GM20431 (cell line): ENCODE results near the gene CORO2A.
"Not testable (repeated sequence)": the region's sequence is repeated elsewhere in the genome, so short reads cannot be mapped to it uniquely, and the experiment has no call there.

Experiments used
- in situ Hi-C: fragments of 300-500 bp; cut with MseI, MboI; formaldehyde crosslinking; loops from one replicate; pipeline ENCODE4 v1.15.0; 2020; ENCODE audit warnings: low sequenced_read_pairs; ENCODE audit not compliant: unreplicated experiment

The CORO2A gene

DNA sequence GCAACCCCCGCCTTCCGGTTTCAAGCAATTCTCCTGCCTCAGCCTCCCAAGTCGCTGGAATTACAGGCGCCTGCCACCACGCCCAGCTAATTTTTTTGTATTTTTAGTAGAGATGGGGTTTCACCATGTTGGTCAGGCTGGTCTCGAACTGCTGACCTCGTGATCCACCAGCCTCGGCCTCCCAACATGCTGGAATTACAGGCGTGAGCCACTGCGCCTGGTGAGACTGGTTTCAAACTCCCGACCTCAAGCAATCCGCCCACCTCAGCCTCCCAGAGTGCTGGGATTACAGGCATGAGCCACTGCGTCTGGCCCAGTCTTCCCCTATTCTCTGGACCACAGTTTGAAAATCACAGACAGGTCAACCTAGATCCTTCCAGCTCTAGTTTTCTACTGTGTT, 68.3 kb downstream of the CORO2A start:
- in situ Hi-C loops = not testable (repeated sequence)

DNA sequence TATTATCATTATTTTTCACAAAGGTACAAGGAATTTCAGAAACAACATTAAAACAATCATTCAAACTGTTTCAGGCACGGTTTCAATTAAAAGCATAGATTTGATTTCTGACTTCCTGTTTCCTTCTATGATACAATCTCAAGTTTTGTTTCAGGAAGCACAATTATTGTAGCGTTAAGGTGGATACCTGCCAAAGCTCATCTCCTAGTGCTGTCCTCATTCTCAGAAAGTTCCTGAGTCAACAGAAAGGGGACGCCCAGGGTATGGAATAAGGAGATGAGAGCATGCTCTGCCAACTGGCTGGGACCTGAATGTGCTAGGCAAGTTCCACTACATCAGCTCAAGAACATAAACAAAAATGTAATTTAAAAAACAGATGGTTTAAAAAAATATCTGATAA, 71.4 kb downstream of the CORO2A start:
- in situ Hi-C loops = no loop called here

DNA sequence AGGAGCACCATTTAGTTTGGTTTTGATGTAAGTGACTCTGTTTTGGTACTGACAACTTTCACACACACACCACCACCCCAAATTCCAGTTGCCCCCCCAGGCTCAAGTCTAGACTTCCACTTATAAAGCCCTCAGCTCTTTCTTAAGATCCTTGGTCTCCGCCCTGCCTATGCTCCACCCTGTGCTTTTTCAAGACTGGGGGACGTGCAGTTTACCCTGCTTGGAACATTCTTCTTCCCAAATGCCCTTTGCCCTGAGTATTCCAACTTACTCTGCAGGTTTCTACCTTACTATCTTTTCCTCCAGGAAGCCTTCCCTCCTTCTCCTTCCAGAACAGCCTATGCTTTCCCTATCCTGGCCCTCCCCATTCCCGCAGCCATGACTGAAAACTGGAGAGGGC, 72.0 kb downstream of the CORO2A start:
- in situ Hi-C loops = no loop called here

DNA sequence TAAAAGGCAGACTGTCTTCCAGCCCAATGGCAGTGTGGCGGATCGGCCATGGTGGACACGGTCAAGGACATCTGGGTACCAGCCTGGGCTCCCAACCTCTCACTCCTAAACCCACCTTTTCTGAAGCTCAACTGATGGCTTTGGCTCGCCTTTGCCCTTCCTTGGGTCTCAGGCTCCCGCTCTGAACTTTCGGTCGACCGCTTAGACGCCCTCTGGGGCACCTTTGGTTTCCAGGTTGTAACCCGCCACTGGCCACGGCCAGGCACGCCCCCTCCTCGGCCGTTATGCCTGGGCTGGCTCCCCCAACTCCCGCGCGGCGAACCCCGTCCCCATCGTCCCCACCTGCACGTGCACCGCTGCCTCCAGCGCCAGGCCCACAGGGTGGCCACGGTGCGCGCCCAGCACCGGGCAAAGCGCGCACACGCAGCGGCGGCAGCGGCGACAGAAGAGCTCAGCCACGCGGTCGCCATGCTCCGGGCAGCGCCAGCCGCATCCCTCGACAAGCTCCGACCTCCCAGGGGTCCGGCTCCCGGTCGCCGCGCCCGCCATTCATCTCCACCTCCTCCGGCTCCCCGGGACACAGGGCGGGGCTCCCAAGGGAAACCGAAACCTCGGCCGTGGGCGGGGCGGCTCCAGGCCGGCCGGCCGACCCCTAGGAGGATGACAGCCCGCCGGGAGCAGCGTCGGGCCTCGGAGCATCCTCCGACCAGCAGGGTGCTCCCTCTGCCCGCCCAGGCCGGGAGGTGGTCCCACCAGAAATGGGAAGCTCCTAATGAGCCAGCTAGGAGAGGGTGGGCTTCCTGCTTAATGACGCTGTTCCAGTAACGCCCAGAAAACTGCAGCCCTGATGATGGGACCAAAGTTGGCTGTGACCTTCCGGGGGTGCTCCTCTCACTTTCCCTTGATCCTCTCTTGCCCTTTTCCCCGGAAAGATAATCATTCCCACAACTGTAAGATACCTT, 73.5 kb downstream of the CORO2A start, which contains the start of gene TRIM14:
Gene TRIM14, minus strand, starts transcription at position 583 of the 962 bp plus-strand sequence. Its CDS starts 34 bp downstream, at position 549.
- in situ Hi-C loops = no loop called here

DNA sequence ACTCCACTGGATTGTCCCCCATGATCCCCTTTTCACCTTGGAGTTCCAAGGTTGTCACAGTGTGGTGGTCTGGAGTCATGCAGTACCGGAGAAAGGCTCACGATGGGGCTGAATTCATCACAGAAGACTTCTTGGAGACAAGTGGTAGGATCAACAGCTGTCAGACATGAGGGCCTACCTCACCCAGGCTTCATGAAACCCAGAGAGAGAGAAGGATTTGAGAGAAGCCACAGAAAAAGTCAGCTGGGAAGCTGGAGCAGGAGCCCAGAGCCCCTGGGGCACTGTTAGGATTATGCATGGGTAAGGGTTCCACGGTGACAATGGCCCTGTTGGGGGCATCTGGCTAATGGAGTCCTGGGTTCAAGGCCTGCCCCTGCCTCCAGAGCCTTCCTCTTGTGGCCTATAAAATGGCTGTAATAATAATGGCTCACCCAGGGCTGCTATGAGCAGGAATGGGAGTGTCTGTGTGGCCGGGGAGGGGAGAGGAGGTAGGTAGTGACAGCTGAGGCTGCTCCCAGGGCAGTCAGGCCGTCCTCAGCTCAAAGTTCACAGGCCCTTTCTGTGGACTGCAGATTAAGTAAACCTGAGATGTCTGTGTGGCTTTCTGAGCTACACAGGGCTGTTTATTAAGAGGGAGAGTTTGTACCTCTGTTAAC, 74.3 kb downstream of the CORO2A start:
- in situ Hi-C loops = no loop called here

- in situ Hi-C loops = not testable (repeated sequence)
Observed at GRCh38 chr9:98117097-98117496, 75.3 kb downstream of the CORO2A start.

DNA sequence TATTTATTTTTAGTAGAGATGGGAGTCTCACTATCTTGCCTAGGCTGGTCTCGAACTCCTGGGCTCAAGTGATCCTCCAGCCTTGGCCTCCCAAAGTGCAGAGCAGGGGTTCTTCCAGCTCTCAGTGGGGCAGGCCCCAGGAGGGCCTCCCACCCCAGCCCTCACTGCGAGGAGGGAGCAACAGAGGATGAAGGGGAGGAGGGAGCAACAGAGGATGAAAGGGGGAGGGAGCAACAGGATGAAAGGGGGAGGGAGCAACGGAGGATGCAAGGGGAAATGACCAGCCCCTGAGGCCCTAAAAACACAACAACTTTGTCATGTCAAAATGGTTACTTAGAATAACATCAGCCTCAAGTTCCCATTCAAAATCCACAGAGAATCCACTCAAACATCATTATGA, 83.4 kb downstream of the CORO2A start:
- in situ Hi-C loops = no loop called here

GRCh38 chr9:98108531-98109031, 83.9 kb downstream of the CORO2A start:
- in situ Hi-C loops = no loop called here

DNA sequence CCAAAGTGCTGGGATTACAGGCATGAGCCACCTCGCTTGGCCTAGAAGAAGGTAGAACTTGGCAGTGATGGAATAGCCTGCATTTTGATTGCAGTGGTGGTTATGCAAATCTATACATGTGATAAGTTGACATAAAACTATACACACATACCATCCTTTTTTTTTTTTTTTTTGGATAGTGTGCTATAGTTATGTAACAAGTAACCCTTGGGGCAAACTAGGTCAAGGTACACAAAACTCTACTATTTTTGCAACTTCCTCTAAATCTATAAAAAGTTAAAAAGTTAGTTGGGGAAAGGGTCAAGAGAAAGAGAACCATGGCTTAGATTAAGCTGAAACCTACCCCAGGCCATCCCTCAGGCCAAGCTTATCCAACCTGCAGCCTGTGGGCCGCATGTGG, 84.5 kb downstream of the CORO2A start:
- in situ Hi-C loops = no loop called here

GRCh38 chr9:98105006-98105405, 87.4 kb downstream of the CORO2A start:
- in situ Hi-C loops = no loop called here

- in situ Hi-C loops = no loop called here
Observed at GRCh38 chr9:98104445-98104881, 88.0 kb downstream of the CORO2A start.

GRCh38 chr9:98101868-98102273, 90.6 kb downstream of the CORO2A start:
- in situ Hi-C loops = no loop called here

DNA sequence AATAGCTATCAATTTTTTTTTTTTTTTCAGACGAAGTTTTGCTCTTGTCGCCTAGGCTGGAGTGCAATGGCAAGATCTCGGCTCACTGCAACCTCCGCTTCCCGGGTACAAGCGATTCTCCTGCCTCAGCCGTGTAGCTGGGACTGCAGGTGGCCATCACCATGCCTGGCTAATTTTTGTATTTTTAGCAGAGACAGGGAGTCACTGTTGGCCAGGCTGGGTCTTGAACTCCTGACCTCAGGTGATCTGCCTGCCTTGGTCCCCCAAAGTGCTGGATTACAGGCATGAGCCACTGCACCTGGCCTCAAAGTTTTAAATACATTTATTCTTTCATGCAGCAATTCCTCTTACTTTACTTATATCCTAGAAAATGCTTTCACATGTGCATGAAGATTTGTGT, 91.0 kb downstream of the CORO2A start:
- in situ Hi-C loops = no loop called here

- in situ Hi-C loops = no loop called here
Observed at GRCh38 chr9:98100456-98100855, 92.0 kb downstream of the CORO2A start.

DNA sequence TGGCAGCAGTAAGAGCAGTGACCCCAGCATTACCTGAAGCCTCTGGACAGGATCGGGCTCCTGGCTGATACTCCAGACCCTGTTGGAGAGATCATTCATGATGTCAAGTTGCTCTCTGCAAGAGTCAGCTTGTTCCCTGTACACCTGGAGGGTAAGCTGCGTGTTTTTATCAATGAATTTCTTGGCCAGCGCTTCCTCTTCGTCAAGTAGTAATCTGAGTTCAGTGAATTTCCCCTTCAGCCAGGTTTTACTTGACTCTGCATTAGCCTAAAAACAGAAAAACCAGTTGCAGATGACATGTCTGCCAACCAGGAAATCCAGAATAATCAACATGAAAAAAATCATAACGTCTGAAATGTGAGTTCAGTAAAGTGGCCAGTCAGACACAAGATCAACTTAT, 92.5 kb downstream of the CORO2A start:
- in situ Hi-C loops = no loop called here

GRCh38 chr9:98099346-98099745, 93.1 kb downstream of the CORO2A start:
- in situ Hi-C loops = no loop called here

DNA sequence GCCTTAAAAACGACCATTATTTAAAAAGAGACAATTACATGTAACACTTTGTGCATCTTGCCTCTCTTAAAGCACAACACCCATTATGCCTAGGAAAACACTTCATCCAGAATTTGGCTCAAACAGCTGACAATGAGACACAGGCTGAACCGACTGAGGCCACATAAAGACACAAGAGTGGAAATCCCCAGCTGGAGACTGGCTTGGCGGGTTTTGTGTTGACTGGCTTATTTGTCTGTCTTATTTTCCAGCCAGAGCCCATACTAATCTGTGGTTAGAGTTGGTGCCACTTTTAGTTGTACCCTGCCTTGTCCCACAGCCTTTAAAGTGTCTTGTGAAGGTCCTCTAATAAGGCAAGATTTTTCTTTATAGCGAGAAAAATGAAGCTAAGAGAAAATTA, 94.6 kb downstream of the CORO2A start:
- in situ Hi-C loops = no loop called here

DNA sequence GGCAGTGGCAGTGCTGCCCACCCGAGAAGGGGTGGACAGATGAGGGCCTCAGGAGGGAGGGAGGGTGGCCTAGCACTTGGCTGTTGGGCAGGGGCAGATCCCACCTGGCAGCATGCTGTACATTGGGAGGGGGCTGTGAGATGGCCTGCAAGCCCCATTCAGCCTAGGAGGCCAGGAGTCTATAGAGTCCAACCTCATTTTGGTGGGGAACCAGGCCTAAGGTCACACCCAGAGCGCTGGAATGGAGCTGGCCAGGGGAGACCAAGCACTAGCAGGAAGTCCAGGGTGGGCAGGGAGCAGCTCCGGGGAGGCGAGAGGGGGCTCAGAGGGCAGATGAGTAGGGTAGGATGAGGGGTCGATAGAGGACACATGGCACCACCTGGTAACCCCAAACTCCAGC, 96.3 kb downstream of the CORO2A start:
- in situ Hi-C loops = no loop called here

DNA sequence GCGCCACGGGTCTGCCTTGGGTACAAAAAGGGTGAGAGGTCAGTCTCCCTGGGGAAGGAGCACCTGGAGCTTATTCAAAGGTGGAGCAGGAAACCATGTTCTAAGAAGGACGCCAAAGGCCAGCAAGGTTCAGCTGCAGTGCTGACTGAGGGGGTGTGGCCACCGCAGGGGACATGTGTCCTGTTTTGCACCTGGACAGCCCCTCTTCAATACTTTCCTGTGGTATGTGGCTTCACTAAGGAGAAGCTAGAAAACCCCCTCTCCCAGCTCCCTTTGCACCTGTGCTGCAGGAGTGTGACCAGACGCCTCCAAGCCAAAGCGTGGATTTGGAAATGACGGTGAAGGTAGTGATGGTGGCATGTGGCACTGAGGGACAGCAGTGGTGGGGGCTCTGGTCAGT, 97.0 kb downstream of the CORO2A start:
- in situ Hi-C loops = no loop called here

GRCh38 chr9:98094851-98095250, 97.6 kb downstream of the CORO2A start:
- in situ Hi-C loops = no loop called here

DNA sequence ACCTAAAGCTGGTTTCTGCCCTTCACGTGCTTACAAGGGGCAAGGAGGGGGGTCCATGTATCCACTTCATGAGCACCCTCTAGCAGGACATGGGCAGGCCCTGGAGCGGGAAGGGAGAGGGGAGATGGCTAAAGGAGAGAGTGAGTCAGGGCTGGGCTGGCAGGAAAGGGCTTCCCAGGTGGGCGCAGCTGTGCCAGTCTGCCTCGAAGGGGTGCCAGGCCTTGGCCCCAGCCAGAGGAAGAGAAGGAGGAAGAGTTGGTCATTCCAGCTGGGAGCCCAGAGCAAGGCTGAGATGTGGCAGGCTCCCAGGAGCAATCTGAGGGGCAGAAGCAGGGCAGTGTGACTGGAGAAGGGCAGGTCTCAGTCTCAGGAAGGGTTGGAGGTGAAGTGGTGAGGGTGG, 98.1 kb downstream of the CORO2A start:
- in situ Hi-C loops = no loop called here
